WTC11 (cell line): ENCODE results near the gene C13orf46. TPM values are rescaled to one million over a fixed set of nuclear protein-coding genes. Genes with fewer than 3 reads are reported as not detected.

Experiments
- ATAC-seq: fragments of 200-7000 bp; cut with Tn5 transposase; 2 replicates; pipeline ENCODE4 v1.10.0; 2021; ENCODE audit warnings: mild to moderate bottlenecking, moderate library complexity
- CTCF ChIA-PET: fragments of 300-600 bp; sonication (Branson Sonifier 250); formaldehyde crosslinking; loops from one replicate; lab custom pipeline; 2021; ENCODE audit warnings: antibody characterized with exemption; lab: Charles Lee
- POLR2A ChIA-PET: fragments of 350-600 bp; sonication (Branson Sonifier 250); formaldehyde crosslinking; loops from one replicate; lab custom pipeline; 2021; ENCODE audit warnings: antibody characterized with exemption; lab: Charles Lee
- DNase-seq: peaks from one replicate; pipeline ENCODE4 v3.0.0; 2021; ENCODE audit warnings: low spot score
- H3K27ac Mint-ChIP-seq: 2 replicates; pipeline ENCODE4 v1.8.0; 2021; ENCODE audit warnings: mixed read lengths
- H3K27me3 Mint-ChIP-seq: 2 replicates; pipeline ENCODE4 v1.8.0; 2021; ENCODE audit warnings: low read depth, mild to moderate bottlenecking, moderate library complexity, mixed read lengths
- H3K36me3 Mint-ChIP-seq: 2 replicates; pipeline ENCODE4 v1.8.0; 2021; ENCODE audit warnings: mixed read lengths
- H3K4me1 Mint-ChIP-seq: 2 replicates; pipeline ENCODE4 v1.8.0; 2022; ENCODE audit warnings: mixed read lengths
- H3K4me3 Mint-ChIP-seq: 2 replicates; pipeline ENCODE4 v1.8.0; 2021; ENCODE audit warnings: mild to moderate bottlenecking, moderate library complexity, mixed read lengths
- H3K9me3 Mint-ChIP-seq: 2 replicates; pipeline ENCODE4 v1.8.0; 2021; ENCODE audit warnings: mixed read lengths
- CREB1 ChIP-seq: sonication (generic); formaldehyde crosslinking; IDR thresholded peaks from 2 replicates; pipeline ENCODE4 v1.8.0; 2023; ENCODE audit warnings: mild to moderate bottlenecking, missing genetic modification reagents
- HMGA2 ChIP-seq: fragments of 250-450 bp; sonication (Bioruptor Pico); IDR thresholded peaks from 2 replicates; pipeline ENCODE4 v1.4.0; 2021; ENCODE audit warnings: mild to moderate bottlenecking, moderate library complexity
- JAZF1 ChIP-seq: fragments of 250-450 bp; sonication (Bioruptor Pico); IDR thresholded peaks from 2 replicates; pipeline ENCODE4 v1.9.0; 2021; ENCODE audit warnings: moderate library complexity, mild to moderate bottlenecking, inconsistent platforms
- JUN ChIP-seq: sonication (generic); formaldehyde crosslinking; IDR thresholded peaks from 2 replicates; pipeline ENCODE4 v1.8.0; 2023; ENCODE audit warnings: mild to moderate bottlenecking, missing genetic modification reagents
- NFATC4 ChIP-seq: fragments of 250-450 bp; sonication (Bioruptor Pico); IDR thresholded peaks from 2 replicates; pipeline ENCODE4 v1.9.0; 2021; ENCODE audit warnings: mild to moderate bottlenecking
- RORB ChIP-seq: fragments of 250-450 bp; sonication (Bioruptor Pico); IDR thresholded peaks from 2 replicates; pipeline ENCODE4 v1.9.0; 2021; ENCODE audit warnings: mild to moderate bottlenecking
- SMAD4 ChIP-seq: sonication (generic); formaldehyde crosslinking; IDR thresholded peaks from 2 replicates; pipeline ENCODE4 v1.8.0; 2022; ENCODE audit warnings: mild to moderate bottlenecking, missing genetic modification reagents
- SP1 ChIP-seq: sonication (generic); formaldehyde crosslinking; conservative IDR thresholded peaks from 2 replicates; pipeline ENCODE4 v1.8.1; 2022; ENCODE audit warnings: missing genetic modification reagents
- TP53 ChIP-seq: sonication (generic); formaldehyde crosslinking; IDR thresholded peaks from 2 replicates; pipeline ENCODE4 v1.8.1; 2023; ENCODE audit warnings: mild to moderate bottlenecking, missing genetic modification reagents
- total RNA-seq: library from RNA; stranded (reverse); gene quantifications from 3 replicates; pipeline ENCODE4 v1.2.3, GENCODE V29; 2021
- TF ChIP-seq, protein P1 (sequence below): sonication (generic); formaldehyde crosslinking; IDR thresholded peaks from 2 replicates; pipeline ENCODE4 v1.8.0; 2023; ENCODE audit warnings: missing genetic modification reagents
- TF ChIP-seq, protein P2 (sequence below): sonication (generic); formaldehyde crosslinking; conservative IDR thresholded peaks from 2 replicates; pipeline ENCODE4 v1.8.1; 2022; ENCODE audit warnings: mild to moderate bottlenecking, missing genetic modification reagents
- TF ChIP-seq, protein P3 (sequence below): fragments of 250-450 bp; sonication (Bioruptor Pico); conservative IDR thresholded peaks from 2 replicates; pipeline ENCODE4 v1.9.0; 2021; ENCODE audit warnings: mild to moderate bottlenecking
- TF ChIP-seq, protein P4 (sequence below): sonication (generic); formaldehyde crosslinking; IDR thresholded peaks from 2 replicates; pipeline ENCODE4 v1.8.1; 2022; ENCODE audit warnings: low read depth, mild to moderate bottlenecking, moderate library complexity, missing genetic modification reagents, borderline replicate concordance
- TF ChIP-seq, protein P5 (sequence below): sonication (generic); formaldehyde crosslinking; IDR thresholded peaks from 2 replicates; pipeline ENCODE4 v1.8.1; 2022; ENCODE audit warnings: missing genetic modification reagents, borderline replicate concordance
- TF ChIP-seq, protein P6 (sequence below): fragments of 250-450 bp; sonication (Bioruptor Pico); IDR thresholded peaks from 2 replicates; pipeline ENCODE4 v1.9.0; 2021; ENCODE audit warnings: mild to moderate bottlenecking, borderline replicate concordance
- TF ChIP-seq, protein P7 (sequence below): sonication (generic); formaldehyde crosslinking; IDR thresholded peaks from 2 replicates; pipeline ENCODE4 v1.8.1; 2023; ENCODE audit warnings: mild to moderate bottlenecking, missing genetic modification reagents, moderate library complexity

Gene C13orf46
- total RNA-seq, 1 experiment from 2014 or later, result 0.50 TPM

DNA sequence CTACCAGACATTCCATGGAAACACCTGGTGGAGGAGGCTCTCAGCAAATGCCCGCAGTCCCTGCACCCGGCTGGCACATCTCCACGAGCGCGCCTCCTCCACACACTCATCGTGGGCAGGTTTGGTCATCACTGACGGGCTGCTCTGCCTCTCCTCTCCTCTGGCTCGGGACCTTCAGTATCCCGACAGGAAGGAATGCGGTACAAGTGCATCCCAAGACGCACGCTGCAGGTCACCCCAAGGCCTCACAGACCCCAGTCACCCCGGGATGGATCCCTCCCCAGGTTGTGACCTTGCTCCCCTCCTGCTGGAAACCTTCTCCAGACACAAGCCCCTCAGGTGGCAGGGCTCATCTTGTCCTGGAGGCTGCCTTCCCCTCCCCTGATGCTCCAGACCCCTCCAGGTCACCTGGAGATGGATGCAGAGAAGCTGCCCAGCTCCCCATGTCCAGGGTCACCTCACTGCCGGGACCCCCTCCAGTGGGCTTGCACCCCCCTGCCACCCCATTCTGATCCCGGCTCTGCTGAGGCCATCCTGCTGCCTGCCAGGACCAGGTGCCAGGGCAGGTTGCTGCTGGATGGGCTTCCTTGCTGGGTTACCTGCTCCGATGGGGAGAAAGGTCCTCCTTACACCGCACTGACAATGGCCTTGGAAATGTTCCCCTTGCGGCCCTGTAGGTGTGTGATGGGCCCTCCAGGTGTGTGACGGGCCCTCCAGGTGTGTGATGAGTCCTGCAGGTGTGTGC lies 29.9 kb downstream of the C13orf46 start (continued):
- TF ChIP-seq NFATC4 (CRISPR knock-in tag), result no peak
- TF ChIP-seq, protein P1, sequence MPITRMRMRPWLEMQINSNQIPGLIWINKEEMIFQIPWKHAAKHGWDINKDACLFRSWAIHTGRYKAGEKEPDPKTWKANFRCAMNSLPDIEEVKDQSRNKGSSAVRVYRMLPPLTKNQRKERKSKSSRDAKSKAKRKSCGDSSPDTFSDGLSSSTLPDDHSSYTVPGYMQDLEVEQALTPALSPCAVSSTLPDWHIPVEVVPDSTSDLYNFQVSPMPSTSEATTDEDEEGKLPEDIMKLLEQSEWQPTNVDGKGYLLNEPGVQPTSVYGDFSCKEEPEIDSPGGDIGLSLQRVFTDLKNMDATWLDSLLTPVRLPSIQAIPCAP, result no peak
- TF ChIP-seq, protein P2, sequence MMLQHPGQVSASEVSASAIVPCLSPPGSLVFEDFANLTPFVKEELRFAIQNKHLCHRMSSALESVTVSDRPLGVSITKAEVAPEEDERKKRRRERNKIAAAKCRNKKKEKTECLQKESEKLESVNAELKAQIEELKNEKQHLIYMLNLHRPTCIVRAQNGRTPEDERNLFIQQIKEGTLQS (CRISPR knock-in tag), result no peak

DNA sequence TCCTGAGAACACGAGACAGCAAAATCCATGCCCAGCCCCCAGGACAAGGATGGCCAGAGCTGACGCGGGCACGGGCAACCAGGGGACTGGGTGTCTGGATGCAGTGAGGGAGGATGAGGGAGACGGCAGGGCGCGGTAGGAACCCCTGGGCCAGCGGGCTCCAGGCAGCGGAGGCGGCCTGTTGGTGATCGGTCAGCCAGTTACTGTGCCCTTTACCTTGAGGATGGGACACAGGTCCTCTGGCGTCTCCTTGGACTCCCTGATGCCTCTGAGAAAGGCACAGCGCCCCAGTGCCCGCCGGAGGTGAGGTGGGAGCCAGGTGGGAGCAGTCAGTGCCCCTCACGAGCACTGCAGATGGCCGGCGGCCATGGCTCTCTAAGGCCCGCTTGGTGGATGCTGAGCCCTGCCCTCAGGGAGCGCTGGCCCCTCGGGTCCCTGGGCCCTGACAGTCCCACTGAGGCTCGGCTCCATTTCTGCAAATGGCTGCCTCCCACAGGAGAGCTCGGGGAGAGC lies 31.2 kb downstream of the C13orf46 start:
- ChIA-PET CTCF (no interaction called here), POLR2A (no interaction called here)
- Mint-ChIP-seq H3K4me3 (no peak overlapping the region), H3K4me1 (no peaks in the 10 kb centered on the region), H3K27ac (no peak overlapping the region), H3K27me3 (no peaks in the 10 kb centered on the region), H3K36me3 (no peaks in the 10 kb centered on the region), H3K9me3 (no peaks in the 10 kb centered on the region)
- TF ChIP-seq, protein P3, sequence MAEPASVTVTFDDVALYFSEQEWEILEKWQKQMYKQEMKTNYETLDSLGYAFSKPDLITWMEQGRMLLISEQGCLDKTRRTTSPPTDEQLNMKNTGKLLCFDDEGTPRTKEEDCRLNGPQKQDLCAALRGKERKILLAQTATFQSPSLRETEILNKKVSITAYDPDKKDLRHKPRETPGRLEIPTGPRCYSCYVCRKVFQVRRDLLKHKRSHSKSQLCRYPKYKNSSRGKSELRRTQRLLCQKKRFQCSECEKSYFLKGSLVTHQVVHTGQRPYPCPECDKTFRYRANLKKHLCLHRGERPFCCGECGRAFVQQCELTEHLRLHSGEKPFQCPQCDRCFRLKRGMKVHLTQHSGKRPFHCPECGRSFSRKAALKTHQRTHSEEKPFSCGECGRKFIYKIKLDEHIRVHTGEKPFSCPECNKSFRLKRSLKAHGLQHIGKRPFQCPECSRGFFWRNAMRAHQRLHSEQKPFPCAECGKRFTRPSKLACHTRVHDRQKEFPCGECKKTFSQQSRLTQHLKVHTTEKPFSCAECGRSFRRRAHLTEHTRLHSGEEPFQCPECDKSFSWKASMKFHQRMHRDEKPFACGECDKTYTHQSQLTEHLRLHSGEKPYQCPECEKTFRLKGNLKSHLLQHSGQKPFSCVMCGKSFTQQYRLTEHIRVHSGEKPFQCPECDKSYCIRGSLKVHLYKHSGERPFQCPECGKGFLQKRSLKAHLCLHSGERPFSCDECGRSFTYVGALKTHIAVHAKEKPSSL (CRISPR knock-in tag), result no peak
- no peak for TF ChIP-seq SMAD4 (CRISPR knock-in tag)
- TF ChIP-seq, protein P4, sequence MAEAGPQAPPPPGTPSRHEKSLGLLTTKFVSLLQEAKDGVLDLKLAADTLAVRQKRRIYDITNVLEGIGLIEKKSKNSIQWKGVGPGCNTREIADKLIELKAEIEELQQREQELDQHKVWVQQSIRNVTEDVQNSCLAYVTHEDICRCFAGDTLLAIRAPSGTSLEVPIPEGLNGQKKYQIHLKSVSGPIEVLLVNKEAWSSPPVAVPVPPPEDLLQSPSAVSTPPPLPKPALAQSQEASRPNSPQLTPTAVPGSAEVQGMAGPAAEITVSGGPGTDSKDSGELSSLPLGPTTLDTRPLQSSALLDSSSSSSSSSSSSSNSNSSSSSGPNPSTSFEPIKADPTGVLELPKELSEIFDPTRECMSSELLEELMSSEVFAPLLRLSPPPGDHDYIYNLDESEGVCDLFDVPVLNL (CRISPR knock-in tag), result no peak
- TF ChIP-seq HMGA2, result no peak
- TF ChIP-seq, protein P5, sequence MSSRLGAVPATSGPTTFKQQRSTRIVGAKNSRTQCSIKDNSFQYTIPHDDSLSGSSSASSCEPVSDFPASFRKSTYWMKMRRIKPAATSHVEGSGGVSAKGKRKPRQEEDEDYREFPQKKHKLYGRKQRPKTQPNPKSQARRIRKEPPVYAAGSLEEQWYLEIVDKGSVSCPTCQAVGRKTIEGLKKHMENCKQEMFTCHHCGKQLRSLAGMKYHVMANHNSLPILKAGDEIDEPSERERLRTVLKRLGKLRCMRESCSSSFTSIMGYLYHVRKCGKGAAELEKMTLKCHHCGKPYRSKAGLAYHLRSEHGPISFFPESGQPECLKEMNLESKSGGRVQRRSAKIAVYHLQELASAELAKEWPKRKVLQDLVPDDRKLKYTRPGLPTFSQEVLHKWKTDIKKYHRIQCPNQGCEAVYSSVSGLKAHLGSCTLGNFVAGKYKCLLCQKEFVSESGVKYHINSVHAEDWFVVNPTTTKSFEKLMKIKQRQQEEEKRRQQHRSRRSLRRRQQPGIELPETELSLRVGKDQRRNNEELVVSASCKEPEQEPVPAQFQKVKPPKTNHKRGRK (CRISPR knock-in tag), result no peak
- TF ChIP-seq TP53, result no peak
- TF ChIP-seq, protein P6, sequence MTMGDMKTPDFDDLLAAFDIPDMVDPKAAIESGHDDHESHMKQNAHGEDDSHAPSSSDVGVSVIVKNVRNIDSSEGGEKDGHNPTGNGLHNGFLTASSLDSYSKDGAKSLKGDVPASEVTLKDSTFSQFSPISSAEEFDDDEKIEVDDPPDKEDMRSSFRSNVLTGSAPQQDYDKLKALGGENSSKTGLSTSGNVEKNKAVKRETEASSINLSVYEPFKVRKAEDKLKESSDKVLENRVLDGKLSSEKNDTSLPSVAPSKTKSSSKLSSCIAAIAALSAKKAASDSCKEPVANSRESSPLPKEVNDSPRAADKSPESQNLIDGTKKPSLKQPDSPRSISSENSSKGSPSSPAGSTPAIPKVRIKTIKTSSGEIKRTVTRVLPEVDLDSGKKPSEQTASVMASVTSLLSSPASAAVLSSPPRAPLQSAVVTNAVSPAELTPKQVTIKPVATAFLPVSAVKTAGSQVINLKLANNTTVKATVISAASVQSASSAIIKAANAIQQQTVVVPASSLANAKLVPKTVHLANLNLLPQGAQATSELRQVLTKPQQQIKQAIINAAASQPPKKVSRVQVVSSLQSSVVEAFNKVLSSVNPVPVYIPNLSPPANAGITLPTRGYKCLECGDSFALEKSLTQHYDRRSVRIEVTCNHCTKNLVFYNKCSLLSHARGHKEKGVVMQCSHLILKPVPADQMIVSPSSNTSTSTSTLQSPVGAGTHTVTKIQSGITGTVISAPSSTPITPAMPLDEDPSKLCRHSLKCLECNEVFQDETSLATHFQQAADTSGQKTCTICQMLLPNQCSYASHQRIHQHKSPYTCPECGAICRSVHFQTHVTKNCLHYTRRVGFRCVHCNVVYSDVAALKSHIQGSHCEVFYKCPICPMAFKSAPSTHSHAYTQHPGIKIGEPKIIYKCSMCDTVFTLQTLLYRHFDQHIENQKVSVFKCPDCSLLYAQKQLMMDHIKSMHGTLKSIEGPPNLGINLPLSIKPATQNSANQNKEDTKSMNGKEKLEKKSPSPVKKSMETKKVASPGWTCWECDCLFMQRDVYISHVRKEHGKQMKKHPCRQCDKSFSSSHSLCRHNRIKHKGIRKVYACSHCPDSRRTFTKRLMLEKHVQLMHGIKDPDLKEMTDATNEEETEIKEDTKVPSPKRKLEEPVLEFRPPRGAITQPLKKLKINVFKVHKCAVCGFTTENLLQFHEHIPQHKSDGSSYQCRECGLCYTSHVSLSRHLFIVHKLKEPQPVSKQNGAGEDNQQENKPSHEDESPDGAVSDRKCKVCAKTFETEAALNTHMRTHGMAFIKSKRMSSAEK, result no peak
- no peak for TF ChIP-seq CREB1 (CRISPR knock-in tag)
- TF ChIP-seq, protein P7, sequence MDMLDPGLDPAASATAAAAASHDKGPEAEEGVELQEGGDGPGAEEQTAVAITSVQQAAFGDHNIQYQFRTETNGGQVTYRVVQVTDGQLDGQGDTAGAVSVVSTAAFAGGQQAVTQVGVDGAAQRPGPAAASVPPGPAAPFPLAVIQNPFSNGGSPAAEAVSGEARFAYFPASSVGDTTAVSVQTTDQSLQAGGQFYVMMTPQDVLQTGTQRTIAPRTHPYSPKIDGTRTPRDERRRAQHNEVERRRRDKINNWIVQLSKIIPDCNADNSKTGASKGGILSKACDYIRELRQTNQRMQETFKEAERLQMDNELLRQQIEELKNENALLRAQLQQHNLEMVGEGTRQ (CRISPR knock-in tag), result no peak
- no peak for TF ChIP-seq SP1
- TF ChIP-seq RORB (CRISPR knock-in tag), result no peak
- no peak for TF ChIP-seq JAZF1
- TF ChIP-seq JUN, result no peak
- DNase-seq (no peak), ATAC-seq (no peak)
